NOMO-1 treated with dmso at 0.1 percent for 144 hours (cell line): ENCODE data around the gene KPNA1.
"Not testable (repeated sequence)": the region's sequence is repeated elsewhere in the genome, so short reads cannot be mapped to it uniquely, and the experiment has no call there.

ENCODE experiments used
- DNase-seq: peaks from one replicate; lab custom pipeline; 2025; ENCODE audit not compliant: unreplicated experiment; lab: John Stamatoyannopoulos, UW

Gene KPNA1

GRCh38 chr3:122481390-122481789 lies 33.3 kb downstream of the KPNA1 start:
- no peak for DNase-seq

GRCh38 chr3:122476532-122476931 lies 38.2 kb downstream of the KPNA1 start:
- no peak for DNase-seq

- DNase-seq: no peak
Measured at GRCh38 chr3:122475316-122475715, 39.4 kb downstream of the KPNA1 start.

- no peak for DNase-seq
Measured at GRCh38 chr3:122469659-122470058, 45.1 kb downstream of the KPNA1 start.

GRCh38 chr3:122468896-122469533 lies 45.7 kb downstream of the KPNA1 start:
- no peak for DNase-seq

- DNase-seq: no peak
Measured at GRCh38 chr3:122466701-122467240, 48.0 kb downstream of the KPNA1 start.

- DNase-seq: no peak
Measured at GRCh38 chr3:122464659-122465058, 50.1 kb downstream of the KPNA1 start.

GRCh38 chr3:122462406-122462805 lies 52.3 kb downstream of the KPNA1 start:
- DNase-seq: no peak

- no peak for DNase-seq
Measured at GRCh38 chr3:122461806-122462205, 52.9 kb downstream of the KPNA1 start.

- DNase-seq: no peak
Measured at GRCh38 chr3:122458992-122459391, 55.7 kb downstream of the KPNA1 start.

- no peak for DNase-seq
Measured at GRCh38 chr3:122457706-122458105, 57.0 kb downstream of the KPNA1 start.

GRCh38 chr3:122456074-122456473 lies 58.7 kb downstream of the KPNA1 start:
- DNase-seq: no peak

GRCh38 chr3:122451371-122451770 lies 63.4 kb downstream of the KPNA1 start:
- no peak for DNase-seq

- DNase-seq: not testable (repeated sequence)
Measured at GRCh38 chr3:122448218-122448617, 66.5 kb downstream of the KPNA1 start.

GRCh38 chr3:122444491-122444887 lies 70.2 kb downstream of the KPNA1 start:
- not testable (repeated sequence) for DNase-seq

GRCh38 chr3:122443762-122444490 lies 70.8 kb downstream of the KPNA1 start:
- DNase-seq: not testable (repeated sequence)

GRCh38 chr3:122443090-122443489 lies 71.6 kb downstream of the KPNA1 start:
- DNase-seq: no peak

GRCh38 chr3:122435950-122436349 lies 78.8 kb downstream of the KPNA1 start:
- DNase-seq: no peak

- DNase-seq: no peak
Measured at GRCh38 chr3:122430371-122430770, 84.4 kb downstream of the KPNA1 start.

GRCh38 chr3:122427857-122428471 lies 86.8 kb downstream of the KPNA1 start:
- no peak for DNase-seq

GRCh38 chr3:122421836-122422235 lies 92.9 kb downstream of the KPNA1 start:
- DNase-seq: no peak

- DNase-seq: no peak
Measured at GRCh38 chr3:122421101-122421500, 93.6 kb downstream of the KPNA1 start.
